Prostate gland (tissue), 2 donors: ENCODE data around the gene SLIT1.

Experiments
- POLR2A ChIP-seq: fragments of 450-650 bp; IDR thresholded peaks from one replicate; pipeline ENCODE4 v1.6.1; 2016; ENCODE audit warnings: antibody characterized with exemption, mild to moderate bottlenecking
- TF ChIP-seq, protein P1 (sequence below), 4 experiments: fragments of 200-600 bp in 2 of 4; fragments of 450-650 bp in 2 of 4; sonication (generic) in 2 of 4; IDR thresholded peaks; 1 replicate in 3 of 4; 2 replicates in 1 of 4; pipeline ENCODE4 v1.5.1; 2016 to 2019; ENCODE audit warnings: antibody characterized with exemption in 4 of 4, mild to moderate bottlenecking in 2 of 4, moderate library complexity in 2 of 4

DNA sequence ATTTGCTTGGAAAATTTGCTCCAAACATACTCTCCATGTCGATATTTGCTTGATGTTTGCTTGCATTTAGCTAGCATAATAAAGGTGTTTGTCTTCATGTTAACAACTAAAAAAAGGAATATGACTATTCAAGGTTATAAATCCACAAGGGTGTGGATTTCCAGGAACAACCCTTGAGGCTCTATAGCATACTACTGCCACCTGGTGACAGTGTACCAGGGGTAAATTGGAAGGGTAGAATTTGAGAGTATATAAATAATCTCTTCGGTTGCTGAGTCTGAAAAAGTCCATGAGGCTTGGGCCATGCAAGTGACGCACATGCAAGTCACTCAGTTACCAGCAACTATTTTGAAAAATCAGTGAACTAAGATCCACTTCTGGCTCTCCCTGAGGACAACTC is 68.4 kb downstream of the SLIT1 start:
- TF ChIP-seq, protein P1, sequence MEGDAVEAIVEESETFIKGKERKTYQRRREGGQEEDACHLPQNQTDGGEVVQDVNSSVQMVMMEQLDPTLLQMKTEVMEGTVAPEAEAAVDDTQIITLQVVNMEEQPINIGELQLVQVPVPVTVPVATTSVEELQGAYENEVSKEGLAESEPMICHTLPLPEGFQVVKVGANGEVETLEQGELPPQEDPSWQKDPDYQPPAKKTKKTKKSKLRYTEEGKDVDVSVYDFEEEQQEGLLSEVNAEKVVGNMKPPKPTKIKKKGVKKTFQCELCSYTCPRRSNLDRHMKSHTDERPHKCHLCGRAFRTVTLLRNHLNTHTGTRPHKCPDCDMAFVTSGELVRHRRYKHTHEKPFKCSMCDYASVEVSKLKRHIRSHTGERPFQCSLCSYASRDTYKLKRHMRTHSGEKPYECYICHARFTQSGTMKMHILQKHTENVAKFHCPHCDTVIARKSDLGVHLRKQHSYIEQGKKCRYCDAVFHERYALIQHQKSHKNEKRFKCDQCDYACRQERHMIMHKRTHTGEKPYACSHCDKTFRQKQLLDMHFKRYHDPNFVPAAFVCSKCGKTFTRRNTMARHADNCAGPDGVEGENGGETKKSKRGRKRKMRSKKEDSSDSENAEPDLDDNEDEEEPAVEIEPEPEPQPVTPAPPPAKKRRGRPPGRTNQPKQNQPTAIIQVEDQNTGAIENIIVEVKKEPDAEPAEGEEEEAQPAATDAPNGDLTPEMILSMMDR (IDR thresholded peaks at IDR 0.05) = peak in 2 of 4 experiments; percentile 14
- no peak for TF ChIP-seq POLR2A
